GM13977 (cell line): ENCODE measurements around the gene GUCY2F.

ENCODE experiments used
- DNase-seq: peaks from one replicate; pipeline ENCODE4 v3.0.0; 2012; ENCODE audit warnings: low spot score
- CTCF ChIP-seq: IDR thresholded peaks from 2 replicates; pipeline ENCODE4 v1.5.1; 2012; ENCODE audit warnings: mild to moderate bottlenecking, control low read depth; ENCODE audit not compliant: insufficient read depth; ENCODE audit errors: extremely low read depth, missing control alignments
- in situ Hi-C: fragments of 300-500 bp; cut with MboI; formaldehyde crosslinking; loops from one replicate; pipeline ENCODE4 v1.12.0; 2022; ENCODE audit warnings: low sequenced_read_pairs, low pct_unique_long_range_greater_than_20kb, mixed read lengths, inconsistent platforms; ENCODE audit not compliant: unreplicated experiment

GUCY2F gene

GRCh38 chrX:109382332-109382731 is 99.6 kb downstream of the GUCY2F start:
- in situ Hi-C loops, result no loop called here
- TF ChIP-seq CTCF, result no peak
- no peak for DNase-seq

- TF ChIP-seq CTCF, result no peak
- in situ Hi-C loops, result no loop called here
- DNase-seq, result no peak
Observed at GRCh38 chrX:109378281-109378680, 103.6 kb downstream of the GUCY2F start.

- no peak for TF ChIP-seq CTCF
- DNase-seq, result no peak
Observed at GRCh38 chrX:109374262-109374960, 107.5 kb downstream of the GUCY2F start.

GRCh38 chrX:109373468-109373867 is 108.4 kb downstream of the GUCY2F start:
- TF ChIP-seq CTCF, result no peak
- no peak for DNase-seq
- in situ Hi-C loops, result no loop called here

More at GRCh38 chrX:109374262-109374960, 107.5 kb downstream of the GUCY2F start:
- in situ Hi-C loops, result no loop called here

- in situ Hi-C loops, result no loop called here
- no peak for DNase-seq
- TF ChIP-seq CTCF, result no peak
Observed at GRCh38 chrX:109372716-109373115, 109.2 kb downstream of the GUCY2F start.

GRCh38 chrX:109372291-109372690 is 109.6 kb downstream of the GUCY2F start:
- no peak for DNase-seq
- no peak for TF ChIP-seq CTCF
- in situ Hi-C loops, result no loop called here

GRCh38 chrX:109362101-109362500 is 119.8 kb downstream of the GUCY2F start:
- no peak for TF ChIP-seq CTCF
- DNase-seq, result no peak
- in situ Hi-C loops, result no loop called here
